Globus pallidus (tissue), 1 donor: ENCODE data around the gene FAM50B.
A peak's percentile ranks its signal among the peaks of the same experiment; 100 is the strongest.

ENCODE experiments used
- DNase-seq: peaks from one replicate; pipeline ENCODE4 v3.0.0-alpha.2; 2015; ENCODE audit warnings: low spot score

FAM50B gene, protein sequence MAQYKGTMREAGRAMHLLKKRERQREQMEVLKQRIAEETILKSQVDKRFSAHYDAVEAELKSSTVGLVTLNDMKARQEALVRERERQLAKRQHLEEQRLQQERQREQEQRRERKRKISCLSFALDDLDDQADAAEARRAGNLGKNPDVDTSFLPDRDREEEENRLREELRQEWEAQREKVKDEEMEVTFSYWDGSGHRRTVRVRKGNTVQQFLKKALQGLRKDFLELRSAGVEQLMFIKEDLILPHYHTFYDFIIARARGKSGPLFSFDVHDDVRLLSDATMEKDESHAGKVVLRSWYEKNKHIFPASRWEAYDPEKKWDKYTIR

DNA sequence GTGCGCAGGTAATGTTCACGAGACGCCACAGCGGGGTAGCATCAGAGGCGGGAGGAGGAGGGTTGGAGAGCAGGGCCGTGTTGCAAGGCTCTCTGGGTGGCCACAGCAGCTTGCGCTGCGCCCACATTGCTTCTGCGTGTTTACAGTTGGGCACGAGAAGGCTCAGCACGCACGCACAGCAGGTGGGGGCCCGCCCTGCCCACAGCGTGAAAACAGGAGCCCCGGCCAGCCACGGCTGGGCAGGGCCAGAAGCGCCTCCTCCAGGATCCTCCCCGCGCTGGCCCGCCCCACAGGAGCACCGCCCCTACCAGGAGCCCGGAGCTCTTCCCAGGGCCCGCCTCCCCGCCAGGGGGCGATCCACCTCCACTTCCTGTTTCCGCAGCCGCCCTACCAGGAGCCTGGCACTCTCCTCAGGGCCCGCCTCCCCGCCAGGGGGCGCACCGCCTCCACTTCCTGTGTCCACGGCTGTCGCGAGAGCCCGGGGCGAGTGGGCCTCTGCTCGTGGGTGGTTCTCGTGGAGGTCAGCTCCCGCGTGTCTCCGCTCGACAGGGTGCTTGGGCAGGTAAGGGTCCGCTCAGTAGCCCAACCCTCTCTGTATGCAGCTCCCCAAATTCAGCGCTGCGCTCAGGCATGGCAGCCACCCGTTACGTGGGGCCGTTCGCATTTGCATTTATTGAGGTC lies at the start of gene FAM50B:
TSS of gene FAM50B (plus strand) at position 449 of the 681 bp plus-strand sequence. CDS start 439 bp downstream, outside the sequence.
- DNase-seq: peak; percentile 89

DNA sequence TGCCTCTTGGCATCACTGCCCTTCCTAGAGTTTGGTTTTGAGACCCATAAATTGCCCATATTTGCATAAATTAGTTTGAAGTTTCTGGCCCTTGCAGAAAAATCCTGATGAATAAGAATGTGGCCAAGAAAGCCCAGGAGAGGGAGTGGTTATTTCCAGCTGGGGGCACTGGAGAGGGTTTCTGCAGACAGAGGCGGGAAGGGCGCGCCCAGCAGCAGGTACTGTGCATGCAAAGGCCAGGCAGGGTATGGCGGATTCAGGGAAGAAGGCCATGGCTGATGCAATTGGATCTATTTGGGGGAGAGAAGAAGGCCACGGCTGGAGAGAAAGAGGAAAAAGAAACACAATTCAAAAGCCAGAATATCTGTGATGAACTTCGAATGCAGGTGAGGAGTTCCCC lies 49.5 kb upstream of the FAM50B start:
- no peak for DNase-seq

DNA sequence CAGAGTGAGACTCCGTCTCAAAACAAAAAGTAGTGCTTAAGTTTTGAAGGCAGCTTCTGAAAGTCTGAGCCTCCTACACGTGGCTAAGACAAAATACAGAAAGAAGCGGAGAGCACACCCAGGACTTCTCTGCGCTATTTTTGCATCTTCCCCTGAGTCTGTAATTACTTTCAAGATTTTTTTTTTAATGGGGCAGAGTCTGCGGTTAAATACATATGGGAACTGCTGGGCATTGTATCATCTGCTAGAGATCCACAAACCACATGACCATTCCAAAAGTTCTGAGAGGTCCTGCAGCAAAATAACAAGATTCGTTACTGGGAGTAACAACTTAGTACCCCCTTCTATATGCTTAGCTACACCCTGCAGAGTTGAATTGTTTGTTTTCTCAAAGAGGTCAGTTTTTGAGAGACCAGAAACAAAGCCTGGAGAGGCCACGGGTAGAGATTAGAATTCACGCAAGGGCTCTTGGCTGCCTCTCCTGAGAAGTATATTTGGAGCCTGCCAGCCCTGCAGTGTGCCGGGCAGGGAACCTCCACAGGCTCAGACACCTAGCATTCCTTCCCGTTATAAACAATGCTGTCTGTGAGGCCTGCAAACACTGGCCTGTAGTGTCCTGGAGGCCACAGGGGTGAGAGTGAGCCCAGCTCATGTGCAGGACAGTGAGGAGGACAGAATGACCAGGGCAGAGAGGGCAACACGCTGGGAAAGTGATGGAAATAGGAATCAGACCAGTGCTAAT lies 48.2 kb upstream of the FAM50B start:
- no peak for DNase-seq

DNA sequence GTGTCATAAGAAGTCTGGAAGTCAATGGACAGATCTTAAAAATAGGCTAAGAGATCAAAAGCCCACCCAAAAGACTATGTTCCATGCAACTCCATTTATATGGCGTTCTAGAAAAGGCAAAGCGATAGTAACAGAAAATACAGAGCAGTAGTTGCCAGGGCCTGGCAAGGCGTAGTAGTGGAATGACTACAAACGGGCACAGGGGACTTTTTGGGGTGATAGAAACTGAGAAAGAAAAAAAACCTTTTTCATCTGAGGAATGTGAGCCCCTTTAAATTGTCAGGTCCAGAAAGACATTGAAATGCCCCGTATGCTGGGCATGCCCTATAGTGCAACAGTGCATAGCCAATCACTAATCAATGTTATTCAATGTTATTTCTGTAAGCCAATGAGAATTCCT lies 47.2 kb upstream of the FAM50B start:
- DNase-seq: no peak

DNA sequence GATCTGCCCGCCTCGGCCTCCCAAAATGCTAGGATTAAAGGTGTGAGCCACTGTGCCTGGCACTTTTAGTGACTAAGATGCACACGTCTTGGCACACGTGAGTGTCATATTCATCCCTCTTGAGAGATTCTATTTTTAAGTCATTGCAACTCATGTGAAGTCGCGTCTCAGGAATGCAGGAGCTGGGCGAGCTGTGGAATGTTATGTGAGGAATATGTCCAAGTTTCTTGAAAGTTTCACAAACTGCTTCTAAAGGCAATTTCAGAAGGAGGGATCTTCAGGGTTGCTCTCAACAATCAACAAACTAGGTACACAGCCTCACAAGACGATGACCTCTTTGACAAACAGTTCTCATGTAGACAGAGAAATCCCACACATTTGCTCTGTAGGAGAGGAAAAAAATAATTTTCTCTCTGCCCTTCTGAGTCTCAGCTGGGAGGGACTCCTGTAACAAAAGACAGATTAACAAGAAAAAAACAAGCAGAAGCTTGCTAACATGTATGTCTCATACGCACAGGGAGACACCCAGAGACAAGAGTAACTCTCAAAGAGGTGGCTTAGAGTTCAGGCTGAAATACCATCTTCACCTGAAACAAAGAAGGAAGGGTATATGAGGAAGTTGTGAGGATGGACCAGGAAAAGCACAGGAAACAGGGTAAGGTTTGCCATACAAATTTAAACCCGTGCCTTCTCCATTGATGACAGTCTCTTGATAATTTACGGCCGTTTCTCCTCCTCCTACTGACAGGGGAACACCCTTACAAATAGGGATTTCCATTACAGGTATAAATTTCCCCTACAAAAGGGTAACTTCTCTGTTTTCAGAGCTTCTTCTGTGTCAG lies 45.3 kb upstream of the FAM50B start:
- no peak for DNase-seq

DNA sequence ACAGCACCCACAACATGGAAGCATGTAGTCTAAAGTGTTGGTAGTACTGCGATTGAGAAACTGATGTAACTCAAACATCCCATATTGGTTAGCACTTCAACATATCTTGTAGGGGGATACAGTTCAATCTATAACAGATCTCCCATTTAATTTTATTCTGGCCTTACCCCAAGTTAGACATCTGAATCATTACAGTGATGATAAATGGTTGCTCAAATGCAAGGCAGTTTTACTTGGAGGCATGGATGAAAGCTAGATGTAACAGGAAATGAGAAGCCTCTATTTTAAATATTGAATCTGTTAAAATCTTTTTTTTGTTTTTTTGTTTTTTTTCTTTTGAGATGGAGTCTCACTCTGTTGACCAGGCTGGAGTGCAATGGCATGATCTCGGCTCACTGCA lies 44.2 kb upstream of the FAM50B start:
- no peak for DNase-seq

DNA sequence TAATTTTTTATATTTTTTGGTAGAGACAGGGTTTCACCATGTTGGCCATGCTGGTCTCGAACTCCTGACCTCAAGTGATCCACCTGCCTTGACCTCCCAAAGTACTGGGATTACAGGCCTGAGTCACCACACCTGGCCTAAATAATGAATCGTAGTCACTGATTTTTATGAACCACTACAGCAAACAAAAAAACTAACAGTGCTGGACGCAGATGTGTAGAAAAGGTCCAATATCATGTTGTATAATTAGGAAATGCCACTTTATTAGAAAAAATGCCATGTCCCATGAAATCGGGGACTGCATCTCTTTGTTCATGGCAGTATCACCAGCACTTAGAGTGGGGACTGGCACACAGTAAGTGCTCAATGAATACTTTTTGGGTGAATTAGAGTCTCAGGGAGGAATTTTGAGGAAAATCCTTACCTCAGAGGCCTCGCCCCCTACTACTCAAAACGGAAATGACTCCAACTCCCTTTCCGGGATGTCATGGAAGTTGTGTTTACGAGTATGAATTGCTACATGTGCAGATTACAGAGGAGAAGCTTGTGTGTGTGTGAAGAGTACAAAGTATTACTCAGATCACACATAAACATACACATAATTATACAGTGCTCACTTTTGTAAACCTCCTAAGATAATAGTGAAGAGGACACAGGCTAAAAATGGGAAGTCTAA lies 43.6 kb upstream of the FAM50B start:
- DNase-seq: no peak

DNA sequence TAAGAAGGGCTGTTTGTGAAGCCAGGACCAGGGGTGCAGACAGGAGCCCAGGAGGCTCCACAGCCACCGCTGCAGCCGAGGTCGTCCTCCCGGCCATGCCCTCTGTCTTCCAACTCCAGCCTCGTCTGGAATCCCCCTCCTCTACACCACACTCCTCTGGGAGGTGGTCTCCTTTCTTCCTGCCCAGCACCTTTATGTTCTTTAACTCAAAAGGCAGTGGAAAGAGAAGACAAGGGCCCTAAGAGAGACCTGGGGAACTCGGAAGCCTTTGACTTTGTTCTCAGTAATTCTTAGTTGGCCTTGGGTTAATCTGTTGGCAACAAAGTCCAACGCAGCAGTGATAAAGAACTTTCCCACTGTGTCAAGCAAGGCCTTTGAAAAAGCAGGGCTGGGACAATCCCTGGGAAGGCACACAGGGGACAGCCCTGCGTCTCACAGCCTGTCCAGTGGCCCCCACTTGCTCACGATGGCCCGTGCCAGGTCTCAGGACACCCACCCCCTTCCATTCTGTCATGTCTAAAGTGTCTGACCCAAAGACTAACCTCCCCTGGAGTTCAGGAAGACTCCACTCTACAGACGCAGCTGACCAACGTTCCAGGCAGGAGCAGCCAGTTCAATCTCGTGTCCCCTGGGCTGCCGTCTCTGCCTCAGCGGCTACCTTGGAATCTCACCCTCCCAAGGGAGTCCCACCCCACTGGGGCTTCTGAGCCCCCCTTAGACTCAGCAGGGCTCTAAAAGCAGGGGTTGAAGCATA lies 42.8 kb upstream of the FAM50B start:
- DNase-seq: no peak

DNA sequence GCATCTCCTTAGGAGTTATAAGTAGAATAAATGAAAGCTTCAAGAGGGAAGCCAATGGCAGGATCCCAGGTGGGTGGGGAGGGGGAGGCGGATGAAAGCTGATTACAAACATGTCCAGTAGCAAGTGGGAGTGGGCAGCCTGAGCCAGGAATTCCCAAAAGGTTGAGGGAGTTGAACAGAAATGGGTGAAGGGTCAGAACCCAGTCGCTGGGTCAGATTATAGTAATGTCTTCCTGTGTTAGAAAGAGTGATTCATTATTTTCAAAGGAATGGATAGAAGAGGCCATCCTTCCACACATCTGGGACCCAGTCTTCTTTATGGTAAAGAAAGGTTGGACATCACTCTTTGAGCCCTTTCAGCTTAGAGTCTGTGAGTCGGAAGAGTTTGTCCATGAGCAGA lies 41.0 kb upstream of the FAM50B start:
- DNase-seq: no peak

DNA sequence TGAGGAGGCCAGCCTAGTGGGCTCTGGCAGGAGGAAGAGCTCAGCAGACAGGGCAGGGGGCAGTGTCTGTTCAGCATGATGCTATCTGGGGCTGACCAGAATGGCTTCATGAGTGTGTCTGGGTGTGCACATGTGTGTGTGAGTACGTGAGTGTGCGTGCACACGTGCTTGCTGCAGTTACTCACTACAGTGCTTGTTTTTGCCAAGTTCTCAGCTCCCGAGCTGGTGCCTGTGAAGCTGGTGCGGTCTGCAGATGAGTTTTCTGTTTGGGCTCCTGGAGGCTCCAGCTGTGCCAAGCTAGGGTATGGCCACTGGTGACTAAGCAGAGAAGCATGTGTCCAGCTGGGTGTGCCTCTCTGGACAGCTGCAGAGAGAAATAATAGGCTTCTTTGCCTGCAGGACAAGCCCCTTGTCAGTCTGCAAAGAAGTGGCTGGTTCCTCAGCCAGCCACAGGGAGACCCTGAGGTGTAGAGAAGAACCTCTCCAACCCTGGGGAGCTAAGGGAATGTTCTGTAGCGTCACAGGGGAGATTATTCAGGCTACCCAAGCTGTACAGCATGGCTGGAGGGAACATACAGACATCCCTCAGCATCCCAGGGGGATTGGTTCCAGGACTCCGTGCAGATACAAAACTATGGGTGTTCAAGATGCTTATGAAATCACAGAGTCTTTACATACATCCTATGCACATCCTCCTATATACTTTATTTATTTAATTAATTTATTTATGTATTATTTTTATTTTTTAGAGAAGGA lies 40.2 kb upstream of the FAM50B start:
- peak; percentile 51 for DNase-seq

DNA sequence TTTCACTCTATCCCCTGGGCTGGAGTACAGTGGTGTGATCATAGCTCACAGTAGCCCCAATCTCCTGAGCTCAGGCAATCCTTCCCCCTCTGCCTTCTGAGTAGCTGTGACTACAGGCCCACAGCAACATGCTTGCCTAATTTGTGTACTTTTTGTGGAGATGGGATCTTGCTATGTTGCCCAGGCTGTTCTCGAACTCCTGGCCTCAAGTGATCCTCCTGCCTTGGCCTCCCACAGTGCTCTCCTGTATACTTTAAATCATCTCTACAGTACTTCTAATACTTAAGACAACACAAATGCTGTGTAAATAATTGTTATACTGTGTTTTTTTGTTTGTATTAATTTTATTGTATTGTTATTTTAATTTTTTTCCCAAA lies 39.7 kb upstream of the FAM50B start:
- no peak for DNase-seq

DNA sequence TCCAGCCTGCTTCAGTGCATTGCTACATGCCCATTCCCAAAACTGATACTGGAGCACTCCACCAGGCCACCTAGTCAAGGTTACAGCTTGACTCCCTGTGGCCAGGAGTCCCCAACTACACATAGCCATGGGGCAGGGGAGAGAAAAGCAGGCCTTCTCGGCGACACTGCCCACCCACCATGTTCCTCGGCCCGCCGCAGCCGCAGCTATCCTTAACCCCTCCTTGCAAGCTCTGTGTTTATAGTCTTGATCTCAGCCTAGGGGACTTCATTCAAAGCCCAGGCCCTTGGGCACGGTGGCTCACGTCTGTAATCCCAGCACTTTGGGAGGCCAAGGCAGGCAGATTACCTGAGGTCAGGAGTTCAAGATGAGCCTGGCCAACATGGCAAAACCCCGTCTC lies 39.2 kb upstream of the FAM50B start:
- DNase-seq: no peak

DNA sequence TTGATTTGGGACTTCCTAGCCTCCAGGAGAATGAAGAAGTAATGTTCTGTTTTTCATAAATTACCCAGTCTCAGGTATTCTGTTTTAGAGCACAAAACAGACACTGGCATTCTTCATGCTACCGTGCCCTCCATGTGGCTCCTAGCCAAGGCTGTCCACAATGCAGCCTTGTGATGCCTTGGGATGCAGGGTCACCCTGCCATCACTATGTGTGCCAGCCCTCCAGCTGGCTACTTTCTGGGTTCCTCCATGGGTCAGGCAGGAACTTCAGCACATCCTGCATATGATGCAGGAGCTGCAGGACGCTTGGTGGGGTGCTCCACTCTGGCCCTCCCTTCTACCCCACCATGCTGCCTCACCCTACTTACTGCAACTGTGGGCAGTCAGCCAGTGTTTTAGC lies 38.0 kb upstream of the FAM50B start:
- peak; percentile 40 for DNase-seq

DNA sequence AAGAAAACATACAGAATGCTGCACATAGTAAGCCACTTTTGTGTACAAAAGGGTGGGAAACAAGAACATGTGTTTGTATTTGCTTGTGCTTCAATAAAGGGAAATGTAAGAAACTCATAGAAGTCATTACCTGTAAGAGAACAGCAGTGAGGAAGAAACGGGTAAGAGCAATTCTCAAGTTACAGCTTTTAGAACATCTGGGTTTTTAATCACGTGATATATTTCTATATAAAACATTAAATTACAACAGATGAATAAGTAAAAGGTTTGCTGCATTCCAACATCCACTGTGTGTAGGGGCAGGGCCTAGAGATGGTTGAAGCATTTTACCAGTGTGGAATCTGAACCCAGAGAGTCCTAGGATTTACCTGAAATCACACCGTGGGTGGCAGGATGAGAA lies 36.6 kb upstream of the FAM50B start:
- DNase-seq: no peak

DNA sequence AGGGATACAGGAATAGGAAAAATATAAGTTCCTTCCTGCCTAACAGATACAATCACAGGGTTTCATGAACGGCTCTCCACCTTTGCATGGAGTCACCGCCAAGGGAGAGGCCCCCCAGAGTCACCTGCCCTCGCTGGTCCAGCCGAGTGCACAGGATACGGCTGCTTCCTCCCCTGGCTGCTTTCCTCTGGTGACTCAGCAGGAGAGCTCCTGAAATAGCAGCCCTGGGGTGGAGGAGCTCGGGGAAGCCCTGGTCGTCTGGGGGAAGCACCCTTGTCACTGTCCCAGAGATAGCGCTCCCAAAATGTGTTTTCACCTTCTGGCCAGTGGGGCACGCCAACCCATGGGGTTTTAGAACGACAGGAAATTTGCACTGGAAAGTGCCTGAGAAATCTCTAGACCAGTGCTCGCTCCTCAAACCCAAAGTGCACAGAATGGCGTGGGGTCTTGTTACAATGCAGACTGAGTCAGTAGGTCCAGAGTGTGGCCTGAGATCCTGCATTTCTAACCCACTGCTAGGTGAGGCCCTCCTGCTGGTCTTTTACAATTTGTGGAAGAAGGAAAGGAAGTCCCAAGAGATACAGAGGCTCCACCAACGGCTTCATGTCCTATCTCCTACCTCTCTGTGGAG lies 35.9 kb upstream of the FAM50B start:
- DNase-seq: no peak

DNA sequence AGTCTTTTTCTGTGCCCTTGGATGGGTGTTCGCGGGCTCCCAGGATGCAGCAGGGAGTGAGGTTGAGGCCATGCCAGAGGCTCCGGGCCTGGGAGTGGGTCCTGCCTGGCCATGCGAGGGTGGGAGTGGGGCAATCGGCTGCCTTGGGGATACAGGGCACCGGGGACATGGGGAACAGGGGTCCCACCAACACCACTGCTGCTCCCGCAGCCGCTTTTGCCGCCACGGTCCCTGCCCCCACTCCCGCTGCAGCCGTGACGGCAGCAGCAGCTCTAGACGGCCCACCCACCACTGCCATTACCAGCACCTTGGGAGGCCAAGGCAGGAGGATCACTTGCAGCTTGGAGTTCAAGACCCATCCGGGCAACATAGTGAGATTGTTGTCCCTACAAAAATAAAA lies 35.3 kb upstream of the FAM50B start:
- DNase-seq: no peak

DNA sequence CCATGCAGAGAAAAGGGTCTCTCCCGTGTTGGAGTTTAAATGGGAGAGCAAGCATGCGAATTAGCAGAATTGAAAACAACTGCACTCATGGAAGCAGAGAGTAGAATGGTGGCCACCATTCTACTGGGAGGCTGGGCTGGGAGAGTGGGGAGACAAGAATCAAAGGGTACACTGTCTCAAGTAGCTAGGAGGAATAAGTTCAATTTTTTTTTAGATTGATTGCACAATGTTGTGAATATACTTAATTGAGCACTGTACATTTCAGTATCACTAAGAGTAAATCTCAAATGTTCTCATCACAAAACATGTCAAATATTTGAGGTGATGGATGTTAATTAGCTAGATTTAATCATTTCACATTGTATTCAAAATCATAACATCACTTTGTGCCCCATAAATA lies 34.6 kb upstream of the FAM50B start:
- no peak for DNase-seq

DNA sequence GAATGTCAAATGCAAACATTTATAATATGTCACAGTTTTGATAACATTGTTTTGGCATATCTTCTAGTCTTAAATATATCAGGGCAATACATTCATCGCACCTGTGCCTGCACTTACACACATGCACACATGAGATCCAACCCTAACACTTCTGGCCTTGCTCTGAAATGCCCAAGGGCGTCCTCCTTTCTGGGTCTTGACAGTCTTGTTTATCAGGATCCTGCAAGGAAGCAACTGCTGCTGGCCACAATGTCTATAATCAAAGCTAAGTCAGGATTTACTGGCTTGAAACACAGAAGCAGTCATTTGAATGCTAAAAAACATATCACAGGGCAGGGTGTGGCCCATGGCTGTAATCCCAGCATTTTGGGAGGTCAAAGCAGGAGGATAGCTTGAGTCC lies 32.9 kb upstream of the FAM50B start:
- no peak for DNase-seq
